SK-N-SH treated with all-trans-retinoic acid at 6 μM for 48 hours (cell line): ENCODE results near the gene COA5.

Experiments
- ESRRG ChIP-seq: fragments of 250-450 bp; sonication (Bioruptor Pico); IDR thresholded peaks from 2 replicates; pipeline ENCODE4 v1.6.1; 2021; ENCODE audit warnings: mild to moderate bottlenecking
- GLIS3 ChIP-seq: fragments of 250-450 bp; sonication (Bioruptor Pico); IDR thresholded peaks from 2 replicates; pipeline ENCODE4 v1.5.0; 2020; ENCODE audit warnings: mild to moderate bottlenecking, moderate library complexity
- ZC3H10 ChIP-seq: fragments of 250-450 bp; sonication (Bioruptor Pico); IDR thresholded peaks from 2 replicates; pipeline ENCODE4 v1.5.1; 2021; ENCODE audit warnings: mild to moderate bottlenecking, moderate library complexity
- TF ChIP-seq, protein P1 (sequence below): fragments of 250-450 bp; sonication (Bioruptor Pico); IDR thresholded peaks from 2 replicates; pipeline ENCODE4 v1.8.0; 2020; ENCODE audit warnings: mild to moderate bottlenecking, moderate library complexity, borderline replicate concordance

- TF ChIP-seq ZC3H10 (no peak), ESRRG (CRISPR knock-in tag) (no peak), GLIS3 (CRISPR knock-in tag) (no peak)
- TF ChIP-seq, protein P1, sequence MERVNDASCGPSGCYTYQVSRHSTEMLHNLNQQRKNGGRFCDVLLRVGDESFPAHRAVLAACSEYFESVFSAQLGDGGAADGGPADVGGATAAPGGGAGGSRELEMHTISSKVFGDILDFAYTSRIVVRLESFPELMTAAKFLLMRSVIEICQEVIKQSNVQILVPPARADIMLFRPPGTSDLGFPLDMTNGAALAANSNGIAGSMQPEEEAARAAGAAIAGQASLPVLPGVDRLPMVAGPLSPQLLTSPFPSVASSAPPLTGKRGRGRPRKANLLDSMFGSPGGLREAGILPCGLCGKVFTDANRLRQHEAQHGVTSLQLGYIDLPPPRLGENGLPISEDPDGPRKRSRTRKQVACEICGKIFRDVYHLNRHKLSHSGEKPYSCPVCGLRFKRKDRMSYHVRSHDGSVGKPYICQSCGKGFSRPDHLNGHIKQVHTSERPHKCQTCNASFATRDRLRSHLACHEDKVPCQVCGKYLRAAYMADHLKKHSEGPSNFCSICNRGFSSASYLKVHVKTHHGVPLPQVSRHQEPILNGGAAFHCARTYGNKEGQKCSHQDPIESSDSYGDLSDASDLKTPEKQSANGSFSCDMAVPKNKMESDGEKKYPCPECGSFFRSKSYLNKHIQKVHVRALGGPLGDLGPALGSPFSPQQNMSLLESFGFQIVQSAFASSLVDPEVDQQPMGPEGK (CRISPR knock-in tag), result no peak
Observed at GRCh38 chr2:98564541-98565132, 43.7 kb downstream of the COA5 start.
